Middle frontal gyrus (tissue), 1 donor: Measurements from ENCODE around the gene EGFL8.
A peak's percentile ranks its signal among the peaks of the same experiment; 100 is the strongest.
"Not testable (repeated sequence)": the region's sequence is repeated elsewhere in the genome, so short reads cannot be mapped to it uniquely, and the experiment has no call there.

Experiments used
- DNase-seq: peaks from one replicate; pipeline ENCODE4 v3.0.0-alpha.2; 2015; ENCODE audit warnings: low spot score; ENCODE audit errors: extremely low spot score

The EGFL8 gene

GRCh38 chr6:32183483-32184083 is 19.2 kb downstream of the EGFL8 start:
- no peak for DNase-seq

- no peak for DNase-seq
Observed at GRCh38 chr6:32184084-32184640, 19.8 kb downstream of the EGFL8 start, which contains the start of gene AGER. TSS of gene AGER (minus strand) at chr6:32184253. CDS start at chr6:32184222, 31 bp downstream.

- DNase-seq: not testable (repeated sequence)
Observed at GRCh38 chr6:32185681-32186131, 21.3 kb downstream of the EGFL8 start.

- DNase-seq: not testable (repeated sequence)
Observed at GRCh38 chr6:32186151-32186840, 21.9 kb downstream of the EGFL8 start.

GRCh38 chr6:32187009-32187709 is 22.8 kb downstream of the EGFL8 start:
- DNase-seq: no peak

GRCh38 chr6:32187725-32188380 is 23.5 kb downstream of the EGFL8 start:
- DNase-seq: not testable (repeated sequence)

- no peak for DNase-seq
Observed at GRCh38 chr6:32188381-32189068, 24.1 kb downstream of the EGFL8 start.

- no peak for DNase-seq
Observed at GRCh38 chr6:32189069-32189741, 24.8 kb downstream of the EGFL8 start.

GRCh38 chr6:32189742-32190053 is 25.3 kb downstream of the EGFL8 start:
- no peak for DNase-seq

GRCh38 chr6:32190054-32190851 is 25.9 kb downstream of the EGFL8 start, which contains the start of gene PBX2:
TSS of gene PBX2 (minus strand) at chr6:32190202. CDS start at chr6:32189915, 287 bp downstream.
- DNase-seq: peak; percentile 65

GRCh38 chr6:32190911-32191677 is 26.7 kb downstream of the EGFL8 start:
- no peak for DNase-seq

GRCh38 chr6:32191696-32192607 is 27.6 kb downstream of the EGFL8 start:
- no peak for DNase-seq

- no peak for DNase-seq
Observed at GRCh38 chr6:32192608-32193039, 28.2 kb downstream of the EGFL8 start, which contains the start of gene GPSM3. TSS of gene GPSM3 (minus strand) at chr6:32192643. CDS start at chr6:32192513, 130 bp downstream.

- not testable (repeated sequence) for DNase-seq
Observed at GRCh38 chr6:32193096-32193495, 28.7 kb downstream of the EGFL8 start.

- DNase-seq: no peak
Observed at GRCh38 chr6:32194388-32194787, 30.0 kb downstream of the EGFL8 start.

GRCh38 chr6:32194825-32195651 is 30.6 kb downstream of the EGFL8 start:
- DNase-seq: no peak

- DNase-seq: peak; percentile 99
Observed at GRCh38 chr6:32195652-32195901, 31.2 kb downstream of the EGFL8 start.
